ENCODE results near the gene BANF2.

Gene BANF2

DNA sequence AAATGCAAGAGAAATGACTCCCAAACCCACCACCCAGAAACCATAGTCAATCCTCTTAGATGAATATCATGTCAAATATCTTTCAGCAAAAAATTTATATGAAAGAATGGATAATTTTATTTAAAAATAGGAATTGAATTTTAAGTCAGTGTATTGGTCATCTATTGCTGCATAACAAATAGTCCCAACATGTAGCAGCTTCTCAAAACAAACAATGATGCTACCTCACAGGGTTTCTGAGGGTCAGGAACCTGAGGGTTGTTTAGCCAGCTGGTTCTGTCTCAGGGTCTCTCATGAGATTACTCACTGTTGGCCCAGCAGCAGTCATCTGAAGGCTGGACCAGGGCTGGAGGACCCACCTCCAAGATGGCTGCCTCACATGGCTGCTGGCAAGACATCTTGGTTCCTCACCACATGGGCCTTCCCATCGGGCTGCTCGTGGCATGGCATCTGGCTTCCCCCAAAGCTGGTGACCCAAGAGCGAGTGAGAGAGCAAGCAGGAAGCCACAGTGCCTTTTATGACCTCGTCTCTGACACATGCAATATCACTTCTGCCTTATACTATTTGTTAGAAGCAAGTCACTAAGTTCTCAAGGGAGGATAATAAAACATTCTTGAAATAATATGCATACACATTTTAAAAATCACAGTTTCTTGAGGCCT, 36.3 kb downstream of the BANF2 start:
- DNase-seq, result no peak

DNA sequence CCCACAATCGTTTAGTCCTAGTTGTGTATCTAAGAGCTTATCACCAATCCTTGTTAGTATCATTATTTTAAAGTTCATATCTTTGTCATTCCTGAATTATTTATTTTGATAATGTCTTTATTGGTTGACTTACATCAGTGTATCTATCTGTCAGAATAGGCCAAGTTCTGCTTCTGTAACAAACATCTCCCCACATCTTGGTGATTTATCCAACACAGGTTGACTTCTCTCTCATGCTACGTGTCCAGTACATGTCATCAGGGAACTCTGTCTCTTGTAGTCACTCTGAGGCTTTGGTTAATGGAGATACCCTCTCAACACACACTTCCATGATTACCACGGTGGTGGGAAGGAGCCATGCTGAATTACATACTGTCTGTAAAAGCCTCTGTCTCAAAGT, 38.4 kb downstream of the BANF2 start:
- no peak for DNase-seq

- DNase-seq, result no peak
Observed at GRCh38 chr20:17741220-17741619, 41.5 kb downstream of the BANF2 start.

DNA sequence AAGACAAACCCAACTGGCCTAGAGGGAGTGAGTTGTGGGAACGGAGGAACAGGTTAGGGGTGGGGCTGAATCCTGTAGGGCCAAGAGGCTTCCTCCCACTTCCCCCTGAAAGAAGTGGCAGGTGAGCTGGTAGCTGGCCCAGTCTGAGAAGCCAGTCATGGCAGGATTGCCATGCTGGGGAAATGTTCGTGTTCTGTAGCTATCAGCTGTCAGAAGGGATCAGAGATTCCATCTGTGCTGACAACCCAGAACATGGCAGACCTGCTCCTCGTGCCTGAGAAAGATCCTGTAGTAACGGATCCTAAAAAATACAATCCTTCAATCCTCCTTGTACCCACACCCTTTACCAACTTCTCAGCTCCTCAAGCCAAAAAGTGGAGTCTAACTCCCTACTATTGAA, 43.0 kb downstream of the BANF2 start:
- DNase-seq, result no peak

DNA sequence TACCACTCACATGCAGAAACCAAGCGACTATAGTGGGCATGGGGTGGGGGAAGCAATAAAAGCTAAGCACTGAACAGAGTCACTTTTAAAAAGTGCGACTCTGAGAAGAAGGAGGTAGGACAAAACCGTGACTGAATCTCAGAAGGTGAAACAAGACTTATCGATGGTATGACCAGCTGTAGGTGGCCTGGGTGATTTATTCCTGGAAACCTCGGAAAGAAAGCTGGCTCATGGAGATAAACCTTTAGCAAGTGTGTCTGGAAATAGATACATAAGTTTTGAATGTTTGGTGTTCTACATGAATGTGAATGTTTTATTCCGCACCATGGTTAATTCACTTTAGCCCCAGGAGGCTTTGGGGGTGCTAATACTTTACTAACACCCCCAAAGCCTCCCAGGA, 43.9 kb downstream of the BANF2 start:
- DNase-seq, result no peak

DNA sequence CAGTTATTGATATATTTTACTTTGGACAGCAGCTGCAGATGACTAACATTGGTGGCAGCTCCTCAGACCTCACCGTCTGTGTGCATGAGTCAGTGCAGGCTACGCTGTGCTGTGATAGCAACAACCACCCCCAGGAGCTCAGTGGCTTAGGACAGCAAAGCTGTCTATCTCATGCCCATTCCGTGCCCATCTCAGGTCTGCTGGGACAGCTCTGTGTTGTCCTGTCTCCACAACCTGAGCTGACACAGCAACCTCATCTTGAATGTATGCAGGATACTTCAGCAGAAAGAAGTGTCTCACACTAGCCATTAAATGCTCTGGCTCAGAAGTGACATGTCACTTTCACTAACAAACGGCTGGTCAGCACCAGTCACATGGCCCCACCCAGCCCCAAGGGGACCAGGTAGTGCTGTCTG, 47.7 kb downstream of the BANF2 start:
- no peak for DNase-seq

DNA sequence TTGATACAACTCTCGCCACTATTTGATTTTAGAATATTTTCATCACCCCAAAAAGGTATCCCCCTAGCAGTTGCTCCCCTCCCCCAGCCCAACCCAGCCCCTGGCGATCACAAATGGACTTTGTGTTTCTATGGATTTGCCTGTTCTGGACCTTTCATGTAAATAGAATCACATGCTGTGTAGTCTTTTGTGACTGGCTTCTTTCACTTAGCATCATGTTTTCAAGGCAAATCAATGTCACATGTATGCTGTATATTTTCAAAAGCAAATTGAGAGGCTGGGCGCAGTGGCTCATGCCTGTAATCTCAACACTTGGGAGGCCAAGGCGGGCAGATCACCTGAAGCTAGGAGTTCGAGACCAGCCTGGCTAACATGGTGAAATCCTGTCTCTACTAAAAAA, 48.5 kb downstream of the BANF2 start:
- DNase-seq, result no peak

GRCh38 chr20:17749626-17749977, 49.8 kb downstream of the BANF2 start:
- DNase-seq, result no peak

GRCh38 chr20:17749978-17750721, 50.4 kb downstream of the BANF2 start:
- no peak for DNase-seq

GRCh38 chr20:17750722-17751045, 50.9 kb downstream of the BANF2 start:
- DNase-seq, result no peak

GRCh38 chr20:17751640-17752039, 51.9 kb downstream of the BANF2 start:
- no peak for DNase-seq

DNA sequence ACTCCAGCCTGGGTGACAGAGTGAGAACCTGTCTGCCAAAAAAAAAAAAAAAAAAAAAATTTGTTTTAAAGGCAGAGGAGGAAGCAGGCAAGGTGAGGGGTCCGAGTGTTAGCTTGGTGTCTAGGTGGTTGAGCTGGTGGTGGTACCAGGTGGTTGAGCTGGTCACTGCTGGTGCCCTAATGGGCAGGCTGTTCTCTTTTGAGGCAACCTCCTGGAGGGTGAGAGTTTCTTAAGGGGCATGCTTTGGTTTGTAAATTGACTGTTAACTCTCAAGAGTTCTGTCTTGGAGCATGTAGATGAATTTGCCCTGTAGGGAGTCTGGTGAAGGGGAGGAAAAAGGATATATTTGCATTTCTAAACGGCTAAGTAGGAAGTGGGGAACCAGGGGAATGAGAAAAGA, 52.7 kb downstream of the BANF2 start:
- DNase-seq, result no peak

DNA sequence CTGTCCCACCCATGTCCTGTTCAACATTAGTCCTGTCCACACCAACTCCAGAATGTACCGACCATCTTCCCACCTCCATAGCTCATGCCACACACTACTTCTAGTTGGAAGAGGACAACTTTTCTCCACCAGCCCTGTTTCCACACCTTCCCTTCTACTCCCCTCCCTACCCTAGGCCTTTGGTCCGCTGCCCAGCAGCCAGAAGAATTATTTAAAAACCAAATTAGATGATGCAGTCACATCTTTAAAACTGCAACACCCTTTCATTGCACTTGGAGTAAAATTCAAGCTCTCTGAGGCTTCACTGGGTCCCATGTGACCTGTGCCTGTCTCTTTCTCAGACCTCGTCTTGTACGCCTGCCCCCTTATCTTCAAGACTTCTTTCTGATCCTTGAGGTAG, 53.8 kb downstream of the BANF2 start:
- no peak for DNase-seq

GRCh38 chr20:17756529-17756928, 56.8 kb downstream of the BANF2 start:
- no peak for DNase-seq

DNA sequence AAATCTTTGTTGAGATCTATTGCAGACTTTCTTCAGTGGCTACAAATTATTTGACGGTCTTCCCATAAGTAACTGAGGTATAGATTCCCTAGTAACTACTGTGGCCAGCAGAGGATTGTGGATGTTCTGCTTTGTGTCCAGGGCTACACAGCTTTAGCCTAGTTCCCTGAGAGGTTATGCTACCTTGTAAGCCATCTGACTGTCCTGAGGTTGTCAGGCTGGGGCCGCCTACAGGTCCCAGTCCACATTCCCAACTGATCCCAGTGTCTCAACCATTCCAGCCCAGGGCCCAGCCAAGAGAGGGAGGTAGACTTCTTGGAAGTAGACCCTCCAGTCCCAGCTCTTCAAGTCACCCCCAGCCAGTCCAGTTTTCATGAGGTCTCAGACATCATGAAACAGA, 57.7 kb downstream of the BANF2 start:
- no peak for DNase-seq

DNA sequence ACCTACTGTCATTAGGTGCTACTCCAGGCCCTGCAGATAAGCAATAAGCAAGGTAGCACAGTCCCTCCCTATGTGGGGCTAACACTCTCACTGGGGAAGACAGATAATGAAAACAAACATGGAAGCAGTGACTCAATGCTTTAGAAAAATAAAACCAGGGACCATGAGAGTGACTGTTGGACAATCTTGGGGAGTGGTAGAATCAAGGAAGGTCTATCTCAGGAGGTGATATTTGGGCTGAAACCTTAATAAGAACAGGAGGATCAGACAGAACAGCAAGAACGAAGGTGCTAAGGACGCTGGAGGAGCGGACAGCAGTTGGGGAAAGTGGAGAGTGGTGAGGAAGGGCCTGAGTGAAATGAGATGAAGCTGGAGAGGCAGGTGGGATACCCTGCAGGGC, 58.2 kb downstream of the BANF2 start:
- DNase-seq, result no peak

GRCh38 chr20:17758512-17758911, 58.7 kb downstream of the BANF2 start:
- DNase-seq, result no peak

DNA sequence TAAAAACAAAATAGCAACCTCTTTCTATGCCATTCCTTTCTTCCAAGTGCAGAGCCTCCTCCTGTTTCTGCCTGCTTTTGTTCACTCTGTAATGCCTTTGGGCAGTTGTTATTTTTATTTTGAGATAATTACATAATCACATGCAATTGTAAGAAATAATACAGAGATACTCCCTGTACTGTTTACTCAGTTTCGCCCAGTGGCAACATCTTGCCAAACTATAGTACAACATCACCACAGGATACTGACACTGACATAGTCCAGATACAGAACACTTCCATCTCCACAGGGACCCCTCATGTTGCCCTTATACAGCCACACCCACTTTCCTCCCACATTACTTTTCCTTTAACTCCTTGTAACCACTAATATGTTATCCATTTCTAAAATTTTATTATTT, 59.7 kb downstream of the BANF2 start:
- no peak for DNase-seq

- DNase-seq, result no peak
Observed at GRCh38 chr20:17761604-17762003, 61.8 kb downstream of the BANF2 start.

DNA sequence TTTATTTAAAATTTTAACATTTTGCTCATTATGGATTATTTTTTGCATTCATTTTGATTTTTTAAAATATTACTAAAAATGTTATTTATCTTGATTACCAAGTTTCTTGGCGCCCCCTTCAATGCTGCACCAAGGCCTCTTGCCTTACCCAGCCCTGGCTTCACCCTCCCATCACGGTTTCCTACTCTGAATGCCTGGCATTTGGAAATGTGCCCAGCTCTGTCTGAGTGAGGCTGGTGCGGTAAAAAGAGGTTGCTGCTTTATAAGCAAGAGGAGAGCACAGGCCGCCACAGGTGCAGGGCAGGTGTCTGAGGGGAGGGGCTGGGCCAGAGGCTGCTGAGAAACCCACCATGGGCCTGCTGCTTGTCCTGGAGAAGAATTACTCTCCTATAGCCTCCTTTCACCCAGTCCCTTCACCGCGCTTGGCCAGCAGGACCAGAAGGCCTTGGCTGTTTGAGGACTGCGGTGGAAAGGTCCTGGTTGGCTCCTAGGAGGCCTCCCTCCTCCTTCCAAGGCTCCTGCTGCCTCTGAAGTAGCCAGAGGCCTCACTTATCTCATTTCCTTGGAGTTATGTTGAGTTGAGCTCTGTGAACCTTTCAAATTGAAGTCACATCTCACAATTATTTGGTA, 62.6 kb downstream of the BANF2 start:
- no peak for DNase-seq

- DNase-seq, result no peak
Observed at GRCh38 chr20:17762873-17763557, 63.2 kb downstream of the BANF2 start.

DNA sequence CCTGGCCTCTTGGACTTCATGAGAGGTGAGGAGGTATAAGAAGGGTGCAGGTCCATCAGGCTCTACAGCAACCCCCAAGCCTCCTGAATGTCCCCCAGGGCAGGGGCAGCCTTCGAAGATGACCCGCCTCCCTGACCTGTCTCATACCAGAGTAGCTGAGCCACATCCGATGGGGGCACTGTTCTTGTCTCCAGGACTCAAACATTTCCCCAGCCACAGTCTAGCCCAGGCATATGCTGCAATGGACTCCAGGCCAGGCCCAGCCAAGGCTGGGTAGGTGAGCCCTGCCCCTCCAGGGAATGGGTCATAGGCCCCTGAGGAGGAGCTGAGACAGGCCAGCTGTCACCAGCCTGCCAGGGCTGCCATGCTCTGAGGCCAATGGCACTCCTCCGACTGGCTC, 65.3 kb downstream of the BANF2 start:
- DNase-seq, result no peak

DNA sequence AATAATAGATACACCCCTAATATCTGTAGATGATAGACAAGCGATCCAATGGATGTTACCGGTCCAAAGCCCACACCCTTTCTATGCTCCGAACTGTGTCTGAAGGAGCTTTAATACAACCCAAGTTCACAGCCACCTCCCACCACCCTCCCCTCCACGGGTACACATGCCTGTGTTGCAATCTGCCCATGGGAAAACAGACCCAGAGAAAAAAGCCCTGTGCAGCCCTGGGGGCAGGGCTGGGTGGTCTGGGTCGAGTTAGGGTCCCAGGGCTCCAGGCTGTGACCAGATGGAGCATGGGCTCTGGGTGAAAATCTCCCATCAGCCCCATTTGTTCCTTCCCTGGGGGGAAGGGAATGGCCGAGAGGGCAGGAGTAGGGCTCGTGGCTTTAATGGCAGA, 65.8 kb downstream of the BANF2 start:
- DNase-seq, result no peak

DNA sequence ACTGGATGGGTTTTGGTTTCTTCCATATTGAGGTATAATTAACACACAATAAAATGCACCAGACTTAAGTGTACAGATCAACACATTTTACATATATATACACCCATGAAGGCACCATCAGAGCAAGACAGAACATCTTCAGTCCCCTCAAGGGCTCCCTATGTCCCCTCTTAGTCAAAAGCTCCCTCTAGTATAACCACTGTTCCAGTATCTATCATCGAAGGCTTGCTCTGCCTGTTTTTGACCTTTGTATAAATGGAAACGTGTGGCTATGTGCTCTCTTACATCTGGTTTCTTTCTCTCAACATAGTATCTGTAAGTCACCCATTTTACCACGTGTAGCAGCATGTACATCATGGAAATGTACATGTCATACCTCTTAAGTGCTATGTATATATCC, 66.5 kb downstream of the BANF2 start:
- DNase-seq, result no peak
